Motor neuron (in vitro differentiated cells): ENCODE results near the gene HOXB4. TPM values are rescaled to one million over a fixed set of nuclear protein-coding genes. Genes with fewer than 3 reads are reported as not detected.
"Not testable (repeated sequence)": the region's sequence is repeated elsewhere in the genome, so short reads cannot be mapped to it uniquely, and the experiment has no call there.

Experiments used
- ATAC-seq, 8 experiments: fragments of 200-7000 bp; cut with Tn5 transposase; replicated peaks in 6 of 8; 2 replicates each; pipeline ENCODE4 v1.8.0; 2021; ENCODE audit warnings: mild to moderate bottlenecking in 8 of 8, moderate library complexity in 8 of 8
- H3K27ac ChIP-seq, 2 donors: fragments of 250-450 bp; sonication (Bioruptor Pico); 2 replicates each; pipeline ENCODE4 v1.9.0; 2021; ENCODE audit warnings: antibody characterized with exemption in 2 of 2, mild to moderate bottlenecking in 2 of 2, moderate library complexity in 1 of 2
- H3K4me1 ChIP-seq, 2 donors: fragments of 250-450 bp; sonication (Bioruptor Pico); replicated peaks in 1 of 2; 2 replicates each; pipeline ENCODE4 v1.6.1; 2021; ENCODE audit warnings: antibody characterized with exemption in 2 of 2, mild to moderate bottlenecking in 2 of 2, moderate library complexity in 1 of 2
- H3K4me3 ChIP-seq, 5 donors: fragments of 250-450 bp; sonication (Bioruptor Pico); 2 replicates each; pipeline ENCODE4 v1.9.0; 2021; ENCODE audit warnings: antibody characterized with exemption in 5 of 5, mild to moderate bottlenecking in 5 of 5, moderate library complexity in 4 of 5
- WGBS, 10 experiments: fragments of 450-650 bp; shearing (Covaris generic); methylation state at CpG; one replicate each; pipeline ENCODE4 v1.0.0; 2022; 5-methylcytosine and 5-hydroxymethylcytosine counted together
- in situ Hi-C, 9 experiments: fragments of 400-800 bp; cut with MboI; loops; one replicate each; pipeline ENCODE4 v1.15.0; 2021; ENCODE audit warnings: low sequenced_read_pairs in 9 of 9, low pct_unique_long_range_greater_than_20kb in 2 of 9; ENCODE audit not compliant: unreplicated experiment in 9 of 9
- total RNA-seq, 8 experiments: library from RNA; unstranded; fragments of 300-600 nt; gene quantifications; 2 replicates each; pipeline versions ENCODE4 v1.2.3 to v1.2.4, GENCODE V29; 2022

HOXB4 gene
- total RNA-seq, 8 experiments from 2014 or later, result 8.8 to 32.0 (median 14.1) TPM

GRCh38 chr17:48535793-48536559, 42.2 kb downstream of the HOXB4 start:
- in situ Hi-C loops, H3K4me3 ChIP-seq, H3K27ac ChIP-seq: not testable (repeated sequence)
- peak in 3 of 8 experiments; percentile 45 to 80 (median 73) for ATAC-seq
- 0 to 100% (median 82%) methylated on average over 1 to 7 of the region's 9 CpGs for WGBS, 10 experiments
- peaks cover 43 to 58% of the 10 kb centered on the region in 2 donors for H3K4me1 ChIP-seq

GRCh38 chr17:48532261-48532660, 45.9 kb downstream of the HOXB4 start:
- no peak for ATAC-seq
- no peak overlapping the region for H3K4me3 ChIP-seq
- peak overlapping the region in 1 of 2 donors; percentile 84 for H3K27ac ChIP-seq
- in situ Hi-C loops, result no loop called here
- peaks cover 66% of the 10 kb centered on the region in 2 donors for H3K4me1 ChIP-seq
- 40 to 93% (median 47%) methylated on average over 1 to 4 of the region's 8 CpGs; no CpG with 5 or more reads in 4 of the 10 experiments for WGBS, 10 experiments

GRCh38 chr17:48530887-48531272, 47.3 kb downstream of the HOXB4 start, which contains the start of gene HOXB1:
Gene HOXB1, minus strand, starts transcription at chr17:48531011. Its CDS starts 107 bp downstream, at chr17:48530904.
- Histone ChIP-seq H3K27ac (peak within 1 kb of the TSS; percentile 75 to 84), H3K4me3 (peak within 1 kb of the TSS in 4 of 5 donors; percentile 2 to 22 (median 13)), H3K4me1 (peaks cover 79 to 80% of the 10 kb centered on the region in 2 donors)
- 0 to 100% (median 8%) methylated on average over 2 to 6 of the region's 15 CpGs; no CpG with 5 or more reads in 5 of the 10 experiments for WGBS, 10 experiments
- in situ Hi-C loops, result no loop called here
- peak in 5 of 8 experiments; percentile 24 to 57 (median 50) for ATAC-seq

GRCh38 chr17:48530208-48530886, 47.8 kb downstream of the HOXB4 start:
- Histone ChIP-seq H3K27ac (peak overlapping the region; percentile 75 to 84), H3K4me1 (peaks cover 82 to 84% of the 10 kb centered on the region in 2 donors), H3K4me3 (peak overlapping the region in 4 of 5 donors; percentile 2 to 22 (median 13))
- ATAC-seq, result peak in 5 of 8 experiments; percentile 31 to 54 (median 41)
- 0 to 95% (median 9%) methylated on average over 1 to 13 of the region's 37 CpGs; no CpG with 5 or more reads in 4 of the 10 experiments for WGBS, 10 experiments
- in situ Hi-C loops, result no loop called here

- WGBS, 10 experiments, result 20 to 83% (median 25%) methylated on average over 1 to 7 of the region's 11 CpGs; no CpG with 5 or more reads in 5 of the 10 experiments
- peak overlapping the region in 2 of 5 donors; percentile 16 to 22 for H3K4me3 ChIP-seq
- H3K27ac ChIP-seq, result peak overlapping the region; percentile 58 to 84
Observed at GRCh38 chr17:48529683-48530009, 48.5 kb downstream of the HOXB4 start.

GRCh38 chr17:48528936-48529682, 49.0 kb downstream of the HOXB4 start:
- H3K4me3 ChIP-seq, result peak overlapping the region in 2 of 5 donors; percentile 16 to 22
- peak overlapping the region; percentile 58 to 84 for H3K27ac ChIP-seq
- in situ Hi-C loops, result no loop called here
- peak in 4 of 8 experiments; percentile 4 to 14 (median 10) for ATAC-seq
- WGBS, 10 experiments, result 30 to 100% (median 40%) methylated on average over 1 to 6 of the region's 11 CpGs; no CpG with 5 or more reads in 3 of the 10 experiments
- H3K4me1 ChIP-seq, result peaks cover 84% of the 10 kb centered on the region in 2 donors

More at GRCh38 chr17:48529683-48530009, 48.5 kb downstream of the HOXB4 start:
- in situ Hi-C loops, result no loop called here
- peaks cover 84% of the 10 kb centered on the region in 2 donors for H3K4me1 ChIP-seq
- no peak for ATAC-seq

- Histone ChIP-seq H3K27ac (peak overlapping the region; percentile 58 to 84), H3K4me3 (no peak overlapping the region), H3K4me1 (peaks cover 77 to 78% of the 10 kb centered on the region in 2 donors)
- peak in 5 of 8 experiments; percentile 2 to 58 (median 23) for ATAC-seq
- 0 to 76% (median 21%) methylated on average over 1 to 3 of the region's 7 CpGs; no CpG with 5 or more reads in 2 of the 10 experiments for WGBS, 10 experiments
- in situ Hi-C loops, result no loop called here
Observed at GRCh38 chr17:48528153-48528935, 49.8 kb downstream of the HOXB4 start.

GRCh38 chr17:48527547-48527932, 50.6 kb downstream of the HOXB4 start:
- H3K4me3 ChIP-seq, result peak overlapping the region in 2 of 5 donors; percentile 0 to 7
- peak overlapping the region; percentile 79 to 80 for H3K27ac ChIP-seq
- ATAC-seq, result no peak
- peaks cover 77 to 78% of the 10 kb centered on the region in 2 donors for H3K4me1 ChIP-seq
- 8 to 50% (median 23%) methylated on average over 1 to 6 of the region's 14 CpGs; no CpG with 5 or more reads in 5 of the 10 experiments for WGBS, 10 experiments
- in situ Hi-C loops, result no loop called here

GRCh38 chr17:48526608-48527546, 51.3 kb downstream of the HOXB4 start:
- in situ Hi-C loops, result no loop called here
- peak overlapping the region; percentile 79 to 80 for H3K27ac ChIP-seq
- peak in 6 of 8 experiments; percentile 33 to 49 (median 42) for ATAC-seq
- H3K4me3 ChIP-seq, result peak overlapping the region in 3 of 5 donors; percentile 0 to 14 (median 7)
- H3K4me1 ChIP-seq, result peaks cover 77 to 78% of the 10 kb centered on the region in 2 donors
- 0 to 95% (median 19%) methylated on average over 1 to 23 of the region's 59 CpGs; no CpG with 5 or more reads in 1 of the 10 experiments for WGBS, 10 experiments
